Renal pelvis (tissue), 4 donors: ENCODE results near the gene TCTN3. TPM values are rescaled to one million over a fixed set of nuclear protein-coding genes. Genes with fewer than 3 reads are reported as not detected.
A peak's percentile ranks its signal among the peaks of the same experiment; 100 is the strongest.
"Not testable (repeated sequence)": the region's sequence is repeated elsewhere in the genome, so short reads cannot be mapped to it uniquely, and the experiment has no call there.

Experiments used
- DNase-seq: peaks from one replicate; pipeline ENCODE4 v3.0.0-alpha.2; 2013
- polyA plus RNA-seq, 3 donors: library from polyadenylated mRNA; unstranded; fragments of 120-200 nt; gene quantifications; one replicate each; pipeline ENCODE4 v1.2.1, GENCODE V29; 2013; ENCODE audit not compliant: insufficient read length in 3 of 3

Gene TCTN3
- polyA plus RNA-seq, 3 donors = 75.0 to 81.1 (median 77.6) TPM

DNA sequence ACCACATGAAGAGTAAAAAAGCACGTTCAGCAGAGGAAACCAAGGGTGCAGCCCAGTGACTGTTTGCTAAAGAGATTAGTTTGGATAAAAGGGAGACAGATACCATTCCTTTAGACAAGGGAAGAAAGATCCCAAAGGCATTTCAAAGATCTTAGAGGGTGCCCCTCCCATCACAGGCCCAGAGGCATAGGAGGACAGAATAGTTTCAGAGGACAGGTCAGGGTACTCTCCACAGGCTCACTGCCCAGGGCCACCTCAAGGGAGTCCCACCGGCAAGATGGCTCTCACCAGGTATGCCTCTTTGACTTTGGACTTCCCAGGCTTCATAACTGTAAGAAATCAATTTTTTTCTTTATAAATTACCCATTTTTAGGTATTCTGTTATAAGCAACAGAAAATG lies 4.7 kb upstream of the TCTN3 start:
- no peak for DNase-seq

- no peak for DNase-seq
Observed at GRCh38 chr10:95697429-95697828, 3.7 kb upstream of the TCTN3 start.

- DNase-seq = no peak
Observed at GRCh38 chr10:95694665-95695064, 938 bp upstream of the TCTN3 start.

- peak; percentile 14 for DNase-seq
Observed at GRCh38 chr10:95693071-95693667, 558 bp downstream of the TCTN3 start.

DNA sequence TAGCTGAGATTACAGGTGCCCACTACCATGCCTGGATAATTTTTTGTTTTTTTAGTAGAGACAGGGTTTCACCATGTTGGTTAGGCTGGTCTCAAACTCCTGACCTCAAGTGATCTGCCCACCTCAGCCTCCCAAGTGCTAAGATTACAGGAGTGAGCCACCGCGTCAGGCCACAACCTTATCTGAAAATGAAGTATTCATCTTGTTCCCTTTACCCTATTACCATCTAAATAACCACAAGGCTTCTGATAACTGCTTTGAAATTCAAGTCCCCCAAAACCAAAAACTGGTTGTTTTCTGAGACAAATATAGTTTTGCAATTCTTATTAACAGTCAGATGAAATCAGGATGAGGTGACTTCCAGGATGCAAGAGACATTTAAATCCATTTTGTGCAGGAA lies 2.4 kb downstream of the TCTN3 start:
- no peak for DNase-seq

GRCh38 chr10:95688648-95689047 lies 5.1 kb downstream of the TCTN3 start:
- DNase-seq = no peak

GRCh38 chr10:95683966-95684365 lies 9.8 kb downstream of the TCTN3 start:
- DNase-seq = no peak

DNA sequence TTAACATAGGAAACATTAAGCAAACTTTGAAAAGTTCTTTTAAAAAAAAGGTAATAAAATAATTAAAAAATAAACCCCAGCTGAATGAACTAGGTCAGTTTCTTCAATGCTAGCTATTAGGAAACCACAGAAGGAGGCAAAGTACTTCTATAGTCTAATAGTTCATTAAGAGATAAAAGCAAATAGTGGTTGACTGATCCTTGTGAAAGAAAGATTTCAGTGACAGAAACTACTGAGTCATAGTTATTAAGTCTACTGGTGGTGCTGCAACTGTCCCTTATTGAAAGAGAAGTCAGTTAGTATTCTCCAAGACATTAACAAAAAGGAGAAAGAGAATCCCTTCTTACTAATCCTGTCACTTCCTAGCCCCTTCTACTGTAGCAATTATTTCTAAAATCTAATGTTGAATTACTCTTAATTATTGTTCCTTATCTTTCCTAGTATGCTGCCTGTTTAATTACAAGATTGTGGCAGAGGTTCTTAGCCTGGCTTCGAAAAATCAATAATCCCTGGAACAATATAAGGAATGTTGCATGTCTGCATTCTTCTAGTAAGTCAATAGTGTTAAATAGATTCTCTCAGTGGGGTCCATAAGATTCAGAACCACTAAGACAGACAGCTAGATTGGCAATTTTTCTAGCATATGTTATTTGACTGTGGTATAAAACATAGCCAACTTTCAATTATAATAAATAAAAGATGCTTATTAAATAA lies 18.2 kb downstream of the TCTN3 start:
- DNase-seq = no peak

- DNase-seq = no peak
Observed at GRCh38 chr10:95674643-95675042, 19.1 kb downstream of the TCTN3 start.

DNA sequence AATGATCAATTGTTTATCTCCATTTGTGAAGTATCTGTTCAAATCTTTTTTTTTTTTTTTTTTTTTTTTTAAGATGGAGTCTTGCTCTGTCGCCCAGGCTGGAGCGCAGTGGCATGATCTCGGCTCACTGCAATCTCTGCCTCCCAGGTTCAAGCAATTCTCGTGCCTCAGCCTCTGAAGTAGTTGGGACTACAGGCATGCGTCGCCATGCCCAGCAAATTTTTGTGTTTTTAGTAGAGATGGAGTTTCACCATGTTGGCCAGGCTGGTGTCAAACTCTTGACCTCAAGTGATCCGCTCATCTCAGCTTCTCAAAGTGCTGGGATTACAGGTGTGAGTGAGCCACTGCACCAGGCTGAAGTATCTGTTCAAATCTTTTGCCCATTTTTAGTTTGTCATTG lies 21.1 kb downstream of the TCTN3 start:
- not testable (repeated sequence) for DNase-seq

- no peak for DNase-seq
Observed at GRCh38 chr10:95664543-95664942, 29.2 kb downstream of the TCTN3 start.

- no peak for DNase-seq
Observed at GRCh38 chr10:95663496-95663895, 30.2 kb downstream of the TCTN3 start.

DNA sequence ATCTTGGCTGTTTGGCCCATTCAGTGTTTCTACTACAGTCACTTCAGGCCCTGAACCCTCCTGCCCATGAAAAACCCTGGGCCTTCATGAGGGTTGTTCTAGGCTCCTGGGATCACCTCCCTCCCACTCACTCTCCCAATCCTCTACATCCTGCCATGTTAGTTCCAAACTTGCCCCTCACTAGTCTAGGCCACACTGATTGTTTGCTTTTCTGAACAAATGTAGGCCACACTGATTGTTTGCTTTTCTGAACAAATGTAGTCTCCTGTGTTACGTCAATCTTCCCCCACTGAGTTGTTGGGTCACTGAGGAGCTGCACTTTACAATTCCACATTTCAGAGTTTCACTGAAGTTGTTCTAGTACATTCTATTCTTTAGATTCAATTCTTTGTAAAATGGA lies 31.9 kb downstream of the TCTN3 start:
- DNase-seq = no peak

DNA sequence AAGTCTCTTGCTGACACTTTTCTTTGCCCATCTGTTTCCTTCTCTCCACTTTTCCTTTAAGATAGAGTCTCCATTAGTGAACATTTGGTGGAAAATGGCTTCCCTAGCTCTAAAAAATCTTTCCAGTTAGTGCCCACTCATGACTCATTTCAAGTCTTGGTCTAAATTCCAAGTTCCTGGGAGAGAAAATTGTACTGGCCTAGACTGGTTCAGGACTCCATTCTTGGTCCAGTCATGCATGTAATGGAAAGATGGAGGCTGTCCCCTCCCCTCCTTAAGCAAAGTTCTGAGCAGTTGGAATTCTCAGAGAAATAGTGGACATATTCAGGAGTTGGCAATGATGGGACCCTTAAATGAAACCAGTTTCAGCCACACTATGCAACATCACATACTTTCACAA lies 33.4 kb downstream of the TCTN3 start:
- peak; percentile 29 for DNase-seq

- DNase-seq = no peak
Observed at GRCh38 chr10:95657250-95657649, 36.5 kb downstream of the TCTN3 start.

DNA sequence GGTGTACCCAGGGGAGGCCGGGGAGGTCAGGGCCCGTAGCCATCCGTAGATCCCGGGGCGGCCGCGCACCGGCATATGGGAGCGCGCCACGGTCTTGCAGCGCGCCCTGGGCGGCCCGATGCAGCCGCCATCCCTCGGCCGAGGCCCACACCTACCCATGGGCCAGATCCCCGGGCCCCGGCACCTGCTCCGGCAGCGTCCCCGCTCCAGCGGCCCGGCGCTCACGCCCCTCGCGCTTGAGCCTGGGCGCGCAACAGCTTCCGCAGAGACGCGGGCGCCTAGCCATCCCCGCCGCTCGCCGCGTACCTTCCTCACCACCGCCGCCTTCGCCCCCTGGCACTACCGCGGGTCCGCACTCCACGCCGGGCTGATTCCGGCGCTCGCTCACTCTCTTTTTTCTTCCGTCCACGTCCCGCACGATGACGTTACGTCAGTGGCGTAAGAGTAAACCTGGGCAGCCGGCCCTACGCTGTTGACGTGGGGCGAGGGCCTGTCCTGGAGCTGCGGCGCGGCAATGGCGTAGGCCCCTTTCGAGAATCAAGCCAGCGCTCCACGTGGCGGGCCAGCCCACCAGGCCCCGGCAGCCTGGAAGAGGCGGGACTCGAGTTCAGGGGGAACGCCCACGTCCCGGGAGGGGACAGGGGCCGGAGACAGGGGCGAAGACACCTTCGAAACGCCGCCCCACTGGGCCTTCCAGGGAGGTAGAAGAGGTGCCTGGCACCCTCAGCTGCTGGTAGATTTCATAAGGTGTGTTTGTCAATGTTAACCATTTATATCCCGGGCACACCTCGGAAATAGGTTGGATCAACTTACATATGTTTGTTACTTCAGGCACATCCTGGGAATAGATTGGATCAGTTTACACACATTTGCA lies 37.2 kb downstream of the TCTN3 start, which contains the start of gene ALDH18A1:
TSS of gene ALDH18A1 (minus strand) at position 421 of the 874 bp plus-strand sequence. CDS start 3,334 bp downstream, outside the sequence.
- peak; percentile 94 for DNase-seq

- DNase-seq = peak; percentile 12
Observed at GRCh38 chr10:95655571-95656290, 38.0 kb downstream of the TCTN3 start.

DNA sequence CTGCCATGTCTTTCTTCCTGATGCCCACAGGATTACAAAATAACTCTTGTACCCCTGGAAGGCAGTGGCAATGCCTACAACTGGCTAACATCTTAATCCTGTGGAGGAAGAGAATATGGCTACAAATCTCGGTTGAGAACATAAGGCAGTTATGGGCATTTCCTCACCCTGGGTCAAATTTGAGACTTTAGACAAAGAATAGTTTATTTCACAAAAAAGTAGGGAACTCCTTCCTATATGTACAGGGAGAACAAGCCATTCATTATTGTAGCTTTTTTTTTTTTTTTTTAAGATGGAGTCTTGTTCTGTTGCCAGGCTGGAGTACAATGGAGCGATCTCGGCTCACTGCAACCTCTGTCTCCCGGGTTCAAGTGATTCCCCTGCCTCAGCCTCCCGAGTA lies 39.8 kb downstream of the TCTN3 start:
- no peak for DNase-seq

GRCh38 chr10:95651346-95652060 lies 42.2 kb downstream of the TCTN3 start:
- no peak for DNase-seq

- no peak for DNase-seq
Observed at GRCh38 chr10:95650232-95650631, 43.5 kb downstream of the TCTN3 start.

DNA sequence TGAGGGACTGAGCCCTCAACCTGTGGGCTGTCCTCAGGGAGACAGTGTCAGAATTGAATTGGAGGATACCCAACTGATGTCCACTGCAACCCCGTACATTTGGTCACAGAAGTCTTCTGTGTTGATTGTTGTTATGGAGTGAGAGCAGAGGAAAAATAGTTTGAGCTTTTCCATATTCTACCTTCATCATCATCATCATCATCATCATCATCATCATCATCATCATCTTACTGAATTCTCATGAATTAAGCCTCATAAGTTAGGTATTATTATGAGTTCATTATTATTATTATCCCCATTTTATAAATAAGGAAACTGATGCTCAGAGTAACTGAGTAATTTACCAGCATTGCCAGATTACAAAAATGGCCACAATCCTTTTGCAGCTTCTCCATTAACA lies 45.6 kb downstream of the TCTN3 start:
- DNase-seq = no peak
